Measurements from ENCODE around the gene TXNRD2. TPM values are rescaled to one million over a fixed set of nuclear protein-coding genes. Genes with fewer than 3 reads are reported as not detected.
"Not testable (repeated sequence)": the region's sequence is repeated elsewhere in the genome, so short reads cannot be mapped to it uniquely, and the experiment has no call there.

The TXNRD2 gene
- total and polyA plus RNA-seq, 7 donors = 13.7 to 35.1 (median 21.1) TPM

- H3K36me3 ChIP-seq (ENCODE audit: insufficient read depth in 1 of 2, low read depth in 1 of 2) = peaks cover 0 to 15% of the 10 kb centered on the region in 2 donors
- 53 to 62% (median 61%) methylated on average over 21 of the region's 21 CpGs for WGBS, 3 donors
- ATAC-seq (peak in 3 of 4 donors; percentile 1 to 4 (median 3)), DNase-seq (peak in 1 of 2 donors; percentile 54)
- no peaks in the 10 kb centered on the region for H3K9me3 ChIP-seq
- H3K4me3 ChIP-seq = peak overlapping the region; percentile 94
- H3K4me1 ChIP-seq = peaks cover 39% of the 10 kb centered on the region
- H3K27me3 ChIP-seq (ENCODE audit: insufficient read depth in 3 of 3, low read length in 2 of 3) = no peaks in the 10 kb centered on the region
- no peak for TF ChIP-seq CTCF (IDR thresholded peaks at IDR 0.05)
- H3K27ac ChIP-seq = peak overlapping the region; percentile 98
- intact Hi-C loops (cut with DNase I) = no loop called here
These were observed 868 bp downstream of the TXNRD2 start for GRCh38 chr22:19940536-19941364.

- H3K4me3 ChIP-seq = no peak overlapping the region
- DNase-seq = no peak
- no peaks in the 10 kb centered on the region for H3K9me3 ChIP-seq
- H3K27ac ChIP-seq = no peak overlapping the region
- 88 to 91% (median 90%) methylated on average over 16 of the region's 16 CpGs for WGBS, 3 donors
- no peaks in the 10 kb centered on the region for H3K27me3 ChIP-seq (ENCODE audit: insufficient read depth in 3 of 3, low read length in 2 of 3)
- H3K4me1 ChIP-seq = peaks cover 15% of the 10 kb centered on the region
- no peak for TF ChIP-seq CTCF (IDR thresholded peaks at IDR 0.05)
- peaks cover 0 to 15% of the 10 kb centered on the region in 2 donors for H3K36me3 ChIP-seq (ENCODE audit: insufficient read depth in 1 of 2, low read depth in 1 of 2)
- intact Hi-C loops (cut with DNase I) = no loop called here
- no peak for ATAC-seq
These were observed 3.8 kb downstream of the TXNRD2 start for GRCh38 chr22:19937616-19938473.

GRCh38 chr22:19936513-19936912 lies 5.1 kb downstream of the TXNRD2 start:
- no peak for DNase-seq
- intact Hi-C loops (cut with DNase I) = no loop called here
- H3K36me3 ChIP-seq (ENCODE audit: insufficient read depth in 1 of 2, low read depth in 1 of 2) = peaks cover 0 to 15% of the 10 kb centered on the region in 2 donors
- no peaks in the 10 kb centered on the region for H3K27me3 ChIP-seq (ENCODE audit: insufficient read depth in 3 of 3, low read length in 2 of 3)
- no peak for ATAC-seq
- 97 to 99% (median 97%) methylated on average over 7 of the region's 7 CpGs for WGBS, 3 donors
- no peaks in the 10 kb centered on the region for H3K9me3 ChIP-seq
- H3K4me3 ChIP-seq = no peak overlapping the region
- H3K4me1 ChIP-seq = peaks cover 20% of the 10 kb centered on the region
- no peak overlapping the region for H3K27ac ChIP-seq
- no peak for TF ChIP-seq CTCF (IDR thresholded peaks at IDR 0.05)

GRCh38 chr22:19935123-19935718 lies 6.4 kb downstream of the TXNRD2 start:
- H3K9me3 ChIP-seq; DNase-seq; H3K27ac ChIP-seq; H3K4me3 ChIP-seq; intact Hi-C loops (cut with DNase I); ATAC-seq; H3K27me3 ChIP-seq (ENCODE audit: insufficient read depth in 3 of 3, low read length in 2 of 3): not testable (repeated sequence)
- peaks cover 0 to 25% of the 10 kb centered on the region in 2 donors for H3K36me3 ChIP-seq (ENCODE audit: insufficient read depth in 1 of 2, low read depth in 1 of 2)
- H3K4me1 ChIP-seq = peaks cover 12% of the 10 kb centered on the region
- WGBS, 3 donors = 93 to 99% (median 97%) methylated on average over 11 of the region's 11 CpGs
